Activated CD8-positive, alpha-beta memory T cell treated with anti-CD3 and anti-CD28 coated beads for 48 hours (primary cell): ENCODE results near the gene OR10H5.
"Not testable (repeated sequence)": the region's sequence is repeated elsewhere in the genome, so short reads cannot be mapped to it uniquely, and the experiment has no call there.

Experiments
- DNase-seq, 3 experiments: peaks; one replicate each; pipeline ENCODE4 v3.0.0-alpha.2; 2020; ENCODE audit warnings: low read depth in 2 of 3, low spot score in 2 of 3

Gene OR10H5, protein sequence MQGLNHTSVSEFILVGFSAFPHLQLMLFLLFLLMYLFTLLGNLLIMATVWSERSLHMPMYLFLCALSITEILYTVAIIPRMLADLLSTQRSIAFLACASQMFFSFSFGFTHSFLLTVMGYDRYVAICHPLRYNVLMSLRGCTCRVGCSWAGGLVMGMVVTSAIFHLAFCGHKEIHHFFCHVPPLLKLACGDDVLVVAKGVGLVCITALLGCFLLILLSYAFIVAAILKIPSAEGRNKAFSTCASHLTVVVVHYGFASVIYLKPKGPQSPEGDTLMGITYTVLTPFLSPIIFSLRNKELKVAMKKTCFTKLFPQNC

DNA sequence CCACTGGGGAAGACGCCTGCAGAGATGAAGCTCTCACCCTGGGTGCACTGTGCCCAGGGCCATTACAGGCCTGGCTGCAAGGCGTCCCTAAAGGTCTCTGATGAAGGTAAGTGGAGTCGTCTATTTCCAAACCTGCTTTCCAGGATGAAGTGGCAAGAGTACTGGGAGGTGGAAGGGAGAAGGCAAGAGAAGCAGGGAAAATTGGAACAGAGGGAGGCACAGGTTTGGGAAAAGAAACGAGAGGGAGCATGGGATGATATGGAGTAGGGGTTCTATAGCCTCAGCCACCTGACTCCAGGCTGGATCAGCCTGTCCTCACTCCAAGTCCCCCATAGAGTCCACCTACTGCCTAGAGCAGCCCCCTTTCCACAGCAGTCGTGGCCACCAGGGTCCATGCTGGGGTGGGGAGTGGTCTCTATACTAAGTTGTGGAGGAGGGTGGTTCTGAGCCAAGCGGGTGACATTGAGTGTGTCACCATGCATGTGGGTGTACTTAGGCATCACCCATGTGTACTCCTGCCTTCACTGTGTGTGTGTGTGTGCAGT is at the start of gene OR10H5:
TSS of gene OR10H5 (plus strand) at position 51 of the 545 bp plus-strand sequence. CDS start 6,388 bp downstream, outside the sequence.
- no peak for DNase-seq

DNA sequence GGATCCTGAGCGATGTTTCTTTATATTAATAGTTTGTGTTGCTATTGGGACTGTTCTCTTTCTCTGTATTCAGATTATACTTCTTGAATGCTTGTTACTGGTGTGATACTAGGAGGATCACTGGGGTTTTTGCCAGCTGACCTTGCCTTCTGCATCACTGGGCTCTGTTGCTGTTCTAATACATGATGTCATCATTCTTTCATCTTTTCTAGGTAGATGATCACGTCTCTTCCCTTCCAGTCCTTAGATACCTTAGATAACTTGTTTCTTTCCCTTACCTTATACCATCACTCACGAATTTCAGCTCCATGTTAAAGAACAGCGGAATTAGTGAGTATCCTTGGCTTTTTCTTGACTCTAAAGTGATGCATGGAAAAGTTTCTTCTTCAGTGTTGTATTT is 49.7 kb upstream of the OR10H5 start, which contains the start of gene OR10H3:
TSS of gene OR10H3 (plus strand) at position 264 of the 400 bp plus-strand sequence. CDS start 3,408 bp downstream, outside the sequence.
- DNase-seq, result no peak

DNA sequence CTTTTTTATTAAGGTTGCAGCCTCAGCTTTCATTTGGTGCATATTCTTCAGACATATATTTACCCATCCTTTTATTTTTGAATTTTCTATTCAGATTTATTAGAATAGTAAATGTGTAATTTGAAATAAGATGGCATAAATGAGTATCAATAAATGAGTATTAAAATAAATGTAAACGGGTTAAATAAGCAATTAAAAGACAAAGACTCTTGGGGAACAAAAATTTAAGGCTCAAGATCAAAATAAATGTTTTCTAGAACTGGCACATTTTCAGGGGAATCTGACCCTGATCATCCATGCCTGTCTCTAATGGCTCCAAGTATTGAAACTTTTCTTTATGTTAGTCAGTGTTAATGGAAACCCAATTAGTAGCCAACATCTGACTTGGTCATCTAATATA is 46.7 kb upstream of the OR10H5 start:
- no peak for DNase-seq

DNA sequence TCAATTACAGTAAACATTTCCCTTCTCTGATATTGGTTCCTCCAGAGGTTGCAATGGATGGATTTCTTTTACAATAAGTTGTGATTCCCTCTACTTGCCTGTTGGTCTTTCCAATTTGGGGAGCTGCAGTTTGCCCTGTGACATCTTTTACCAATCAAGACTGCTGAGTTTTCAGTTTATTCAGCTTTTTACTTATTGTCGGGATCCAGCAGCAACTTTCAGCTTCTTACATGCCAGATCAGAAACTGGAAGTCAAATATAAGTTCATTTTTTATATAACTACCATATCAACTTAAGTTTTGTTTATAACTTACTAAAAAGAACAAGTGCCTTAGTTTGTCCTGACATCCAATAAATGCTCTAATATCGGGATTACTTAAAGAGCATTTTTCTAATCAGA is 39.2 kb upstream of the OR10H5 start:
- DNase-seq, result no peak

DNA sequence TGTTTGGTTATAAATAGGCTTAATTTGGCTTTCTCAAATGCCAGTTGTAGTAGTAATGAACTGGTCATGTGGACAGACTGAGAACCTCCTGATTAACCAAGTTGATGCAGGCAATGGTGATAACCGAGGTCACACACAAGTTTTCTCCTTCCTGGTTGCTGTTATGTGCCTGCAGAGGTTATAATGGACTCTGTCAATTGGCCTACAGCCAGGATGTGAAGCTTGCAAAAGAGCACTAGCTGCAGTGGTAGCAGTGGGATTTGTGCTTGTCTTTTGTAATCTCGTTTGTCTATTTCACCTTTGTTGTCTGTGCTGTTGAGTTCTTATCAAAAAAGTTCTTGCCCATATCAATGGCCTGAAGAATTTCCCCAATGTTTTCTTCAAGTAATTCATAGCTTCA is 29.1 kb upstream of the OR10H5 start:
- DNase-seq, result no peak

DNA sequence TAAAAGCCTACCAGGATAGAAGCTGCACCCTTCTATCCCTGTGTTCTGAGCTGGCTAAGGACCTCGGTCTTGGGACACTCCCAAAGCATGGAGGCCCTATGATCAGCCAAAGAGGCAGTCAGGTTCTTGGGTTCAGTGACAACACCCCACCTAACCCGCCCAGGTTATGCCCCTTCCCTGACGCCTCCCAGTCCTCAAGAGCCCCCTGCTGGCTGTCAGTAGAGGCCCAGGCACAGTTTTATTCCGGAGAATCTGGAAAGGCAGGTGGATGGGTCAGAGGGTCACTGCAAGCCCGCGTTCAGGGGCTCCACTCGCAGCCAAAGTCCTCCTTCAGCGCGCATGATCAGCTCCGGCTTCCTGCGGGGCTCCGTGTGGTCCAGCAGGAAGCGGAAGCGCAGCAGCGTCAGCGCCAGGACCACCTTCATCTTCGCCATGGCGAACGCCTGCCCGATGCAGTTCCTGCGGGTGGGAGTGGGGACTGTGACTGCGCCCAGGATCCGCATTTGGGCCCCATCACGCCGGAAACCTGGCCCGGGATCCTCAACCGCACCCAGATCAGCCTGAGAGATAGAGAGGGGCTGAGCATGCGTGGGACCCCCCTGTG is 27.4 kb upstream of the OR10H5 start:
- no peak for DNase-seq

DNA sequence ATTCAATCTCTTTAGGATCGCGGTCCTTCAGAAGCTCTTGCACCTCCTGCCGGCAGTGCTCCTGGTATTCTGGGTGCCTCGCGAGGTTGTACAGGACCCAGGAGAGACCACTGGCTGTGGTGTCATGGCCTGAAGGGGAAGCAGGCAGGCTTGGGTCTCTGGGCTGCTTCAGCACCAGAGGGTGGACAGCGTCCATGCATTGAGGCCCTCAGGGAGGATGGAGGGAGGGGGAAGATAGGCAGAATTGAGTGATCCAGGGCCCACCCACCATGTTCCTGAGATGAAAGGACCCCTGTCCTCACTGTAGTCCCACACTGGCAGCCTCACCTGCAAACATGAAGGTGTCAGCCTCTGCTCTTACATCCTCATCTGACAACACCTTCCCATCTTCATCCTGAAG is 17.9 kb upstream of the OR10H5 start:
- no peak for DNase-seq

DNA sequence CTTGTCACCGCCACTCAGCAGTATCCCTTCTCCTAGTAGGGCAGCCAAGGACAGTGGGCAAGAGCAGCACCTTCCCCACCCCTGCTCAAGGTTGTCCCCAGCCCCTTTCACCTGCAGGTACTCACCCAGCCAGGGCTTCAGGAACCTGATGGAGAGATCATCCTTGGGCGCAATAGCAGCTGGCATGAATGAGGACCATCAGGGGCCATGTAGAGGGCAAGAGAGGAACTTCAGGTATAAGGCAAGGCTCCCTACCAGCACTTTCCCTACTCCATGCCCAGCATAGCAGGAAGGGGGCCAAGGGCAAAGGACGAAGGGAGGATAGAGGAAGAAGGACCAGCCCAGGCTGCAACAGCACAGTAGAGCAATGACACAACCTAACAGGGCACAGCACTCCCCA is 13.3 kb upstream of the OR10H5 start:
- not testable (repeated sequence) for DNase-seq

DNA sequence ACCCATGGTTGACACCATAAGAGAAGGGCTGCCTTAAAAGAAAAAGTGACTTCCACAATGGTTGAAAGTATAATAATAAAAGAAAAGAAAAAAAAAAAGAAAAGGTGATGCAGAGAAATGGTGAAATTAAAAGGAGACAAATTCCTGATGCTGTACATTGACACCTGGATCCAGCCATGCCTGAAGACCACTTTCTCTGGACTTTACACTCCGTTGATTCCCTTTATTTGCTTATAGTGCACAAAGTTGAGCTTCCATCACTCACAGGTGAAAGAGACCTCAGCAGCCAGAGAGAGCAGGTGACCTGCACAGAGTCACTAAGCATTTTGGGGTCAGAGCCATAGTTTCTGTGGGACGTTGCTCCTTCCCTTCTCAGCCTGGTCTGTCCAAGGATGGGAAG is 12.2 kb upstream of the OR10H5 start:
- DNase-seq, result no peak

DNA sequence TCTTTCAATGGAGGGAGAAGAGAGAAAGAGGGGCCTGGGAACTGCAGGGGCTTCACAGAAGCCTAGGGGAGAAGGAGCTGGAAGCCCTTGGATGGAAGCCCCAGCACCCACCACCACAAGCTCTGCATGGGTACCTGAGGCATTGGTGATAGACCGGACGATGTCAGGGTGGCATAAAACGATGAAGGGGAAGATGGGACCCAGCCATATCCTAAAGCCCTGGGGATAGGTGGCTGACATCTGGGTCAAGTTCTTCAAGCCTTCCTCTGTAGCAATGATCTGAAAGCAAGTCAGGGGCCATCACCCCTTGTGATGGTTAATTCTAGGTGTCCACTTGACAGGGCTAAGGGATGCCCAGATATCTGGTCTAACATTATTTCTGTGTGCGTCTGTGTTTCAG is 11.2 kb upstream of the OR10H5 start:
- DNase-seq, result no peak

DNA sequence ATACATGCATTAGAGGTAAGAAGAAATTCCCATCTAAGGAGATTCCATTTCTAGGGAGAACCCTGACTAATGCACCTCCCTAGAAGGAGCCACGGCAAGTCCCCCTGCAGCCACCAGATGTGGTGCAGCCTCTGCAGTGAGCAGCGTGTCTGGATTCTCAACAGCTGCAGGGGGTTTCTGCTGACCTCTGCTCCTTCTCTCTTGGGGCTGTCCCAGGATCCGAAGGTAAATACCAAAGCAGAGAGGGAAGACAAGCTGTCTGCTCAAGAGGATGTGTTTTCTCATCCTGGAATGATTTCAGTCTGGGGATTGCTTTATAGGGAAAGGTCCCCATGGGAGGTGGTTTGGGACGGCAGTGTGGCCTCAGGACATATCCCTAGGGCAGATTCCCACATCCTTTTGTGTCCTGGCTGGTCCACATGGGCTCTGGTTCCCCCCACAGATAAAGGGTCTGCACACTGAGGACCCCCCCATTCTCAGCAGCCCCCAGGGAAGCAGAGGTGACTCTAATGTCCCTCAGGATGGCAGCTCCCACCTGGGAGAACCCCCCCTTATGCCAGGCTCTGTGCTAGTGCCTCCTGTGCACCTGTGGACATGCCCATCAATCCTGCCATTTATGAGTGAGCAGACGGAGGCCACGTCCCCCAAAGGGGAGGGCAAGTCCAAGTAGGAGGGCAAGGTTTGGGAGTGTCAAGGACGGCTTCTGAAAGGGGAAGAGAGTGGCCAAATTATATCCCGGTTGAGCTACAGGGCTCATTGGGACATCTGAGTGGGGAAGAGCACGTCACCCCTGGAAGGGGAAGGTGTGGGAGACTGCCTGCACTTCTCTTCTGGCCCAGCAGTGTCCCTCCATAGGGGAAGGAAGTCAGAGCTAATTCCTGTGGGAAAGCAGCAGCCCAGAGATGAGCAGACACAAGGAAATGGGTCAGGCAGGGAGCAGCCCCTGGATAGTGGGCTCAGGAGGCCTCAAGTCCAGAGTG is 10.2 kb upstream of the OR10H5 start:
- DNase-seq, result no peak

DNA sequence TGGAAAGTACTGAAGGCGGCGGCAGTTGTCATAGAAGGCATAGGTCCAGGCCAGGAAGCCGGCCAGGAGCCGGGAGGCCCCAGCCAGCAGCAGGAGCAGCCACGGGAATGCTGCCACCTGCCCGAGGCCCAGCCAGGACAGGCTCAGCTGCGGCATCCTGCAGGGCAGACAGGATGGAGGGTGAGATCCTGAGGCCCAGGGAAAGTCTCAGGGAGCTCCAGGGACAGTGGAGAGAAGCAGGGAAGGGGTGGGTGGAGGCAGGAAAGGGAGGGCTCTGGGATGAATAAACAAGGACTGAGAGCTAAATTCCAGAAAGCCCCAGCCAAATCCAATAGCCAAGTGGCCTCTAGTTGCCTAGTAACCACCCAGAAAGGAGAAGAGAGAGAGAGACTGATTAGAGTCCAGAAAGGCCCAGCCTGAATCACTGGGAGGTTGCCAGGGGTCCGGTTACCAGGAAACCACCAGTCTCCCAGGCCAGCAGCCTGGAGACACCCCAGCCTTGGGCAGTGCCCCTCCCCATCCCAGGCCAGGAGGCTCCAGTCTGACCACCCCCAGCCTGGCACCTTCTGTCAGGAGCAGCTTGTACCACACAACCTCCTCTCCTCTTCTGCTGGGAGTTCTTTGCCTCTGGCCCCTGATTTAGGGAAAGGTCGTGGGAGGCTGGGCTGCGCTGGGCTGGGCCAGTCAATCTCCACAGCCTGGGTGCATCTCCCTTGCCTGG is 7.5 kb upstream of the OR10H5 start:
- DNase-seq, result no peak

DNA sequence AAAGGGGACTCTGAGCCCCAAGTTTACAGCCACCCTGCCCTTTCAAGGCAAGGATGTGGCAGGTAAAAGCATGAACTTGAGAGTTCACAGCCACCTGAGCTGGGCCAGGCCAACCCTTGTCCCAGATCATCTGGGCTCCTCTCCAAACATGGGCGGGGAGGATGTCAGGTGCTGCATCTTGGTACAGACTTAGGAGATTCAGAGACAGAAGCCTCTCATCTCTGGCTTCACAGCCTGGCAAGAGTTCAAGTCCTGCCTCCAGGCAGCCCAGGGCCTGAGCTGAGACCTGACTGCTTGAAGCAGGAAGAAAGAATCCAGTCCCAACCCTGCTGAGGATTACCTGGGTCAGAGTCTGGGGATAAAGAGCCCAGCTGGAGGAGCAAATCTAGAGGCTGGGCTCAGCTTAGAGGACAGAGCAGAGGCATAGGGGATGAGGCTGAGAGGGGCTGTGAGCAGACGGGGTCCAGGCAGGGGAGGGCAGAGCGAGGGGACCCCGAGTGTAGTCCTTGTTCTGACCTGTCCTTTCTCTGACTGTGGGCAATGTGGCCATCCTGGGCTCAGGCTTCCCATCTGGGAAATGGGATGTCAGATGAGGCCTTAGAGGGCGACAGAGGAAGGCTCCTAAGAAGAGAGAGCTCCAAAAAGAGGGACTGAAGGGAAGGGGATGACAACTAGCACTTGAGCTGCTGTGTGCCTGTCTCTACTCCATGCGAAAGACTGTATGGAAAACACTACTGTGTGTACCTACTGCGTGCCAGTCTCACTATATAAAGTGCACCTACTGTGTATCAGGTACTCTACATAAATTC is 6.6 kb upstream of the OR10H5 start:
- no peak for DNase-seq

DNA sequence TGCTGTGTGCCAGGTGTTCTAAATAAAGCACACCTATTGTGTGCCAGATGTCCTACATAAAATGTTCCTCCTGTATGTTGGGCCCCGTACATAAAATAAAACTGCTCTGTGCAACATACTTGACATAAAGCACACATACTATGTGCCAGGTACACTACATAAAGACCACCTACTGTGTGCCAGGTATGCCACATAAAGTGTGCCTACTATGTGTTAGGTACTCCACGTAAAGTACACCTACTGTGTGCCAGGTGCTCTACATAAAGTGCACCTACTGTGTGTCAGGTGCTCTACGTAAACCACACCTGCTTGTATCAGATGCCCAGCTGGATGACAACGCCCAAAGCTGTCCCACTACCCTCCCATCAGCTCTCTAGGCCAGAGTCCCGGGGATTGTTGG is 5.8 kb upstream of the OR10H5 start:
- DNase-seq, result no peak

DNA sequence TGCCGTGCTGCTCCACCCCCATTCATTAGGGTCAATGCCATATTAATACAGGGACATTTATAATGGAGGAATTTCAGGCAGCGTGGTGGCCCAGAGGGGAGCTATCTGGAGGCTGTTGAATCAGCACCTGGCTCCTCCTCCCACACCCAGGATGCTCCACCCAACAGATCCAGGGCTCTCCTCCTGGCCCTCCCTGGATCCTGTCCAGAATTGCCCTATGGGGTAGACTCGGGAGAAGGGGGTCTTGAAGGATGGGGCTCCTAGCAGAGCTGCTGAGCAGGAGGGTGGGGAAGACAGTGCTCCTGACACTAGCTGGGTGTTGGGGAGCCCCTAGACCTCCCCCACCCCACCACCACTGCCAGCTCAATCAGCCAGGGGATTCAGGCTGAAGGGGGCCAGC is 5.2 kb upstream of the OR10H5 start:
- DNase-seq, result no peak

DNA sequence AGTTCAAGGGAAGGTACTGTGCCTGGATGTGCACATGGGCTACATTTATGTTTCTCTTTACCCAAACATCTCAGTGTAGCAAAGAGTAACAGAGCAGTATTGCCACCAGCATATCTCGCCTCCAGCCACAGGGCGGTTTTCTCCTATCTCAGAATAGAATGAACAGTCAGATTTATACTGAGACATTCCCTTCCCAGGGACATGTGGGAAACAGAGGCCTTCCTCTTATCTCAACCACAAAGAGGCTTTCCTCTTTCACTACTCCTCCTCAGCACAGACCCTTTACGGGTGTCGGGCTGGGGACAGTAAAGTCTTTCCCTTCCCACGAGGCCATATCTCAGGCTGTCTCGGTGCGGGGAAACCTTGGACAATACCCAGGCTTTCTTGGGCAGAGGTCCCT is 4.6 kb upstream of the OR10H5 start:
- DNase-seq, result not testable (repeated sequence)

DNA sequence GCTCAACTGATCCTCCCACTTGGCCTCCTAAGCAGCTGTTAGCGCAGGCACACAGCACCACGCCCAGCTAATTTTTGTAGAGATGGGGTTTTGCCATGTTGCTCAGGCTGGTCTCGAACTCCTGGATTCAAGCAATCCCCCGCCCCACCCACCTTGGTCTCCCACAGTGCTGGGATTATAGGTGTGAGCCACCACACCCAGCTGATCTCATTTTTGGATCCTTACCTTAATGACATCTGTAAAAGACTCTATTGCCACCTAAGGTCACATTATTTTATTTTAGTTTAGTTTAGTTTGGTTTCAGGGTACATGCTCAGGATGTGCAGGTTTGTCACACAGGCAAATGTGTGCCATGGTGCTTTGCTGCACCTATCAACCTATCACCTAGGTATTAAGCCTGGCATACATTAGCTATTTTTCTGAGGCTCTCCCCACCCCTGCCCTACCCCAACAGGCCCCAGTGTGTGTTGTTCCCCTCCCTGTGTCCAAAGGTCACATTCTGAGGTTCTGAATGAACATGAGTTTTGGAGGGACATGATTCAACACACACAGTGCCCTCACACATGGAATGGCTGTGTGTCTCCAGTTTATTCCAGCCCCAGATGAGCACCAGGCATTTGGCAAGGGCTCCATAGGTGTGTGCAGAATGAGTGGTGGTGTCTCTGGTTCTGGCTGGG is 1.3 kb downstream of the OR10H5 start:
- no peak for DNase-seq

DNA sequence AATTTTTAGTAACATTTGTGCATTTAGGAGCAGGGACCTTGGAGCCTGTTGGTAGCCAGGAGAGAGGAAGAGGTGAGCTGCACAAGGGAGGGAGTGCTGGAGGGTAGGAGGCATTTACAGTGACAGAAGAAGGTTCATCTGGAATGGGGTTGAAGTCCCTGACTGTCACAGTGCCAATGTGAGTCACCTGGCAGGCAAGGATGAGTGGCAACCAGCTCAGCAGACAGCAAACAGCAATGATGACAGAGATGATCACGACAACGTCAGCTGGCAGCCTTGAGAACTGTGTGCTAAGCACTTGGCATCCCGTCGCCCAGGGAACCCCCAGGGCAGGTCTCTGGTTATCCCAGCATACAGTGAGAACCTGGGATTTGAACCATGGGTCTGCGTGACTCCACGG is 2.6 kb downstream of the OR10H5 start:
- DNase-seq, result no peak

DNA sequence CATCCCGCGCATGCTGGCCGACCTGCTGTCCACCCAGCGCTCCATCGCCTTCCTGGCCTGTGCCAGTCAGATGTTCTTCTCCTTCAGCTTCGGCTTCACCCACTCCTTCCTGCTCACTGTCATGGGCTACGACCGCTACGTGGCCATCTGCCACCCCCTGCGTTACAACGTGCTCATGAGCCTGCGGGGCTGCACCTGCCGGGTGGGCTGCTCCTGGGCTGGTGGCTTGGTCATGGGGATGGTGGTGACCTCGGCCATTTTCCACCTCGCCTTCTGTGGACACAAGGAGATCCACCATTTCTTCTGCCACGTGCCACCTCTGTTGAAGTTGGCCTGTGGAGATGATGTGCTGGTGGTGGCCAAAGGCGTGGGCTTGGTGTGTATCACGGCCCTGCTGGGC is 6.8 kb downstream of the OR10H5 start:
- DNase-seq, result not testable (repeated sequence)
